Erythroblast (primary cell): Measurements from ENCODE around the gene LGR4.

ENCODE experiments used
- DNase-seq, 2 experiments: peaks; one replicate each; lab custom pipeline; 2025; lab: John Stamatoyannopoulos, UW
- GATA1 ChIP-seq: IDR thresholded peaks from 2 replicates; pipeline ENCODE4 v1.6.1; 2011; ENCODE audit warnings: low read depth, mild to moderate bottlenecking, control low read depth, low read length, moderate library complexity
- POLR2A ChIP-seq: IDR thresholded peaks from 2 replicates; pipeline ENCODE4 v1.6.1; 2011; ENCODE audit warnings: mild to moderate bottlenecking, low read length

Gene LGR4

GRCh38 chr11:27367881-27368280 is 104.7 kb downstream of the LGR4 start:
- TF ChIP-seq GATA1 (no peak), POLR2A (no peak)
- DNase-seq: peak in 1 of 2 experiments; percentile 18

- no peak for DNase-seq
- no peak for TF ChIP-seq POLR2A
- no peak for TF ChIP-seq GATA1
Measured at GRCh38 chr11:27363576-27364117, 108.9 kb downstream of the LGR4 start.

DNA sequence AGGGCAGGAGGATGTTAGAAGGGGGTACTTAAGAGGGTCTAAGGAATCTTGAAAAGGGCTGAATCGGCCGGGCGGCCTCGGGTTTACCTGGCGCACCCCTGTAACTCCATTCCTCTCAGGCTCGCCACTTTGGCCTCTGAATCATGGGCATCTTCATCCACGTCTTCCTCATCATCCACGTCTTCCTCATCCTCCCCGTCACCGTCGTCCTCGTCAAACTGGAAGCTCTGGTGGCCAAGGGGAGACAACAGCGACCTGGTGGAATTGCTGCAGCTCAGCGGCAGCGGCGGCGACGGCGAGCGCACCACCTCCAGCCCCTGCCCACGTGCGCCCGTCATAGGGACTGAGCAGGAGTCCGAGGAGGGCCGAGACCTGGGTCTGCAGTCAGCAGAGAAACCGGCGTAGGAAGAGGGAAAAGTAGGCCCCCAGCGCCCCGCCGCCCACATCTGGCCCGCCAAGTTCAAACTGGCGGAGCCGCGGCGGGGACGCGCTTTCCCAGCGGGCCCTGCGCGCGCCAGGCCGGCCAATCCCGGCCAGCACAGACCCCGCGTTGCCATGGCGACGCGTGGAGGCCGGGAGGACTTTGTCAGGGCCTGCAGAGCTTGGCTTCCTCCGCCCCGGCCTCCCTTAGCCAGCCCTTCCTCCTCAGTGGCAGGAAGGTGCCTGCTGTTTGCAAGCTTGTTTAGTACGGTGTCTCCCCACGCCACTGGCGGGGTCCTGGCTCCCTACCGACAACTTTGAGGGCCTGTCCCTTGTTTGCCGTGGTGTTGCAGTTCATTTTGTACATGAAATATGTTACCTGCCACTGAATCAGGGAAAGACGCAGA is 109.6 kb downstream of the LGR4 start, which contains the start of gene CCDC34:
Gene CCDC34 (minus strand): TSS at position 467 of the 827 bp plus-strand sequence. CDS start 21 bp downstream, at position 446.
- TF ChIP-seq POLR2A (peak; percentile 65), GATA1 (no peak)
- peak; percentile 96 for DNase-seq

DNA sequence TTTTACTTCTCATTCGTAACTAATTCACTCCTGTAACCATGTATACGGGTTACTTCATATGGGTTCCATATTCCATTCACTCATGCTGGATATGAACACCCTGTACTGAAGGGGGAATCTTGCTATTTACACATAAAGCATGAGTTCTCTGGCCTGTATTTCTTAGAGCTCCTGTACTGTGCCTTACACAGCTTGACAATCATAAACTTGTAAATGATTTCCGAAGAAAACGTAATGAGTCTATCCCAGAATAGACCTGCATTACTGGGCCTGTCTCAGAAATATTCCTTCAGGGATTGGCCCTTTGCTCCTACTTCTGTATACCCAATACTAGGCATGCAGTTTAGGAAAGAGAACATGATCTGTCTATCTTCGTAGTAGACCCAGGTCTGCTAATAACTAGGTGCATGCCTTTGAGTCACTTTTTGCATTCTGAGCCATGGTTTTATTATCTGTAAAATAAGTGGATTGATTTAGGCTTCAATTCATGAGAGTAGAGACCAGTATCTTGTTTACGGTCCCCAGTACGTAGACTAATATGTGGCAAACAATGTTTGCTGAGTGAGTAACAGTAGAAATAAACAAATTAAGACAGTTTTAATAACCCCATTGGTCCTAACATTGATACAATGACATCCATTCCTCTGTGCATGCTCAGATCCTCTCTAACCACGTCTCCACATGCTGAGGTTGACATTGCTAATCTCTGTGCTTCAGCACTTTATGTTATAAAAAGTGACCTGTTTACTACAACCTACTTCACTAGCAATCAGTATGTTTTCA is 110.8 kb downstream of the LGR4 start:
- DNase-seq: no peak
- no peak for TF ChIP-seq POLR2A
- TF ChIP-seq GATA1: no peak

DNA sequence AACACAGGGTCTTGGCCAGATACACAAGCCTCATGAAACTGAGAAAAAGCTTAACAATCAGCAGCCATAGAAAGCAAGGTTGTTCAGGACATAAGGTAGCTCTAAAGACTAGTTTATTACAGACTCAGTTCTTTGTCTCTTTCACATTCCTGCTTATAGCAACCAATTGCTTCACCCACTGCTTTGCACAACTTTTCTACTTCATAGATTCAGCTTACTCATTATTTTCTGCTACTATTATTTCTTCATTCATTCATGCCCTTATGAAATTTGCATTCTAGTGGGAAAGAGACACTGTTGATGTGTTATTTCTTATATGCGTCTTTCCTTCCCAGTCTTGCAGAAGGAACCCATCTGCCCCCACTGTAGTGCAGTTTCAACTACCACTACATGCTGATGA is 114.3 kb downstream of the LGR4 start:
- no peak for DNase-seq
- no peak for TF ChIP-seq GATA1
- no peak for TF ChIP-seq POLR2A

DNA sequence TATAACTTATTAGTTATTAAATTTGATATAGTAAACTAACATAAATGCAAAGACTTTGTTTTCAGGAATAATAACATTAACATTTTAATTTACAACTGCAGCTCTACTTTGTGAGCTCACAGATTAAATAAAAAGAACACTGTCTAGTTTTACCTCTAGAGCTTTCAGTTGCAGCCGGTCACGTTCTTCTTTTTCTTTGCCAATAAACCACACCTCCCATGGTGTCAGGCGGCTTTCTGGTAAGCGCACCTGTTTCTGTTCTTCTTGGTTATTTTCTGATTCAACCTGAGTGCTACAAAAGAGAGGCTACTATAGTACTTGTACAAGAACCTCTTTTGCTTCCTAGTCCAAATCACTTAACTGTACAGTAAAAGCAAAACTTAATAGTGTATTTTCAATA is 115.3 kb downstream of the LGR4 start:
- DNase-seq: no peak
- no peak for TF ChIP-seq GATA1

DNA sequence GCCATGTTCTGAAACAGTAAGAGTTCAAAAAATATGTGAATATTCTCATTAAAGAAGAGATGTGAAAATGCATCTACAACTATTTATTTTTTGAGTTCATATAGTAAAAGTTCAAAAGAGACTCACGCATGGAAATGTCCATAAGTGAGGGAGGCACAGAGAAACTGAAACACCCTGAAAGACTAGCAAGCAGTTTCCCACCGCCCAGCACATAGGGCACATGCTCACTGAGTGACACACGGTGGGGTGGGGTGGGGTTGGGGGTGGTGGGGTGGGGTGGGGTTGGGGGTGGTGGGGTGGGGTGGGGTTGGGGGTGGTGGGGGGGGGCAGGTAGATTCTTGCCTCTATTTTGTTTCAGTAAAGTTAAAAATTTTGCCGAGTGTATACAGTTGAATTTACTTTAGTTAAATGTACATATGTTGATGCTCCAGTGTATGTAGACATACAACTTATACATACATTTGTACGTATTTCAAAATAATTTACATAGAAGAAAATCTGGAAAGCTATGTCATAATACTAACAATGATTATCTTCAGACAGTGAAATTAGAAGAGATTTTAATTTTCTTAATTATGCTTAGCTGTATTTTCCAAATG is 115.9 kb downstream of the LGR4 start:
- DNase-seq: no peak
- TF ChIP-seq GATA1 (no peak), POLR2A (no peak)

DNA sequence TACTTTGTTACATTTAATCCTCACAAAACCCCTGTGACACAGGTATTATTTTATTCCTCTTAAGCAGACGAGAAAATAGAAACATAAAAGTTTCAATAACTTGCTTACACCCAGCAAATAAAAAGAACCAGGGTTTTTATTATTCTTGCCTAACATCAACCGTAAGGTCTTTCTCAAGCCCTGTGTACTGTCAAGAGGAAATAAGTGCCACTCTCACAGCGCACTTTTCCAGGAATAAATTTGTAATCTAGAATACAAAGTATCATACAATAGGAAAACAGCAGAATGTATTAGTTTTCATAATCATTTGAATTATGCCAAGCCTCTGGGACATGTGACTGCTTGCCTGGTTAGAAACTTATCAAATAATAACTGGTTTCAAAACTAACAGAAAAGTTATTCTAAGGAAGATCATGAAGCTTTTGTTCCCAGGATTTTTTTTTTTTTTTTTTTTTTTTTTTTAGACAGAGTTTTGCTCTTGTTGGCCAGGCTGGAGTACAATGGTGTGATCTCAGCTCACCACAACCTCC is 117.0 kb downstream of the LGR4 start:
- no peak for DNase-seq
- TF ChIP-seq GATA1 (no peak), POLR2A (no peak)

- TF ChIP-seq POLR2A (no peak), GATA1 (no peak)
Measured at GRCh38 chr11:27354359-27354965, 118.1 kb downstream of the LGR4 start.

DNA sequence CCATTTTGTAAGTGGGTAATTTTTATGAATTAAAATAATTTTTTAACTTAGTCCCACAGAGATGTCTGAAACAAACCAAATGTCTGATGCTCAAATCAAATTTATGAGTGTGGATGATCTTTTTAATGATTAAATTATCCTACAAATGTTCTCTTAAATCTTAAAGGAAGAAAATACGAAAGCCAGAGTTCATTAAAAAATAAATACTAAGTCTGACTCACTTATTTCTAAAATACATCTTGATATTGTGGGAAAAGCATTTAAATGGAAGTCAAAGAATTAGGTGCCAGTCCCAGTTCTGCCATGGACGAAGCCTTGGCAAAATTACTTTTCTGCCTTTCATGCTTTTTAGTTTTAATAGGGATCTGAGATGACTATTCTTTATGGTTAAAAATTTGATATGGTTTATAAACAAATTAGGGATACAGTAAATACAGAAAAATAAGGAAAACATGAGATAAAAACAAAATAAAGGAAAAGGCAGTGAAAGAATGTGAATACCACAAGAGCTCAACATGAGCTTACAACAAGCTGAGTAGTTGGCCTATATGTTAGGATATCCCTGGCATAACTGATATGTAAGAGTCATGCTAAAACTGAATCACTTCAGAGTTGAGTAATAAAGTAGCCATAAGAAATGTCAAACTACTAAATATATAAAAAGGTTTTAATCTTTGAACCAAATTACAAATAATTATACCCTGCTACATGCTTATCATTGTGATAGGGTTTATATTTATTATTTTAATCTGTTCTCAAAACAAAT is 118.8 kb downstream of the LGR4 start:
- peak in 1 of 2 experiments; percentile 24 for DNase-seq
- TF ChIP-seq GATA1: no peak
- TF ChIP-seq POLR2A: no peak

More at GRCh38 chr11:27354359-27354965, 118.1 kb downstream of the LGR4 start:
- no peak for DNase-seq

GRCh38 chr11:27352781-27353180 is 119.8 kb downstream of the LGR4 start:
- TF ChIP-seq POLR2A: no peak
- TF ChIP-seq GATA1: no peak
- DNase-seq: no peak

- DNase-seq: no peak
- no peak for TF ChIP-seq POLR2A
Measured at GRCh38 chr11:27350511-27350910, 122.1 kb downstream of the LGR4 start.
